ENCODE measurements around the gene GPR146.

The GPR146 gene

GRCh38 chr7:1011297-1012003 is 32.9 kb upstream of the GPR146 start:
- Histone ChIP-seq H3F3A (ENCODE audit: control insufficient read depth, insufficient read depth) (peaks cover 3% of the 10 kb centered on the region; the same call in 1 of the 2 replicates), H3K36me3 (ENCODE audit: control insufficient read depth, low read length) (peaks cover 69% of the 10 kb centered on the region), H3K27me3 (ENCODE audit: control insufficient read depth, low read length) (no peaks in the 10 kb centered on the region), H3K4me2 (ENCODE audit: low read length) (no peak overlapping the region), H3K9me2 (replicated peaks; ENCODE audit: control insufficient read depth, low read length) (no peaks in the 10 kb centered on the region), H4K20me1 (ENCODE audit: control insufficient read depth, insufficient read depth, low read depth, low read length) (peaks cover 20% of the 10 kb centered on the region), H3K4me3 (ENCODE audit: low read length) (no peak overlapping the region), H3K79me2 (ENCODE audit: control insufficient read depth, low read length) (peaks cover 77% of the 10 kb centered on the region), H3K27ac (ENCODE audit: low read depth, low read length) (no peak overlapping the region), H3K9me3 (ENCODE audit: control insufficient read depth, insufficient read depth, low read length) (no peaks in the 10 kb centered on the region), H3K4me1 (ENCODE audit: control insufficient read depth, low read length) (peaks cover 29% of the 10 kb centered on the region)
- TF ChIP-seq EZH2phosphoT487 (IDR thresholded peaks at IDR 0.05; ENCODE audit: borderline replicate concordance, low read length) (no peak), CTCF (IDR thresholded peaks at IDR 0.05; ENCODE audit: low read depth, low read length, poor library complexity, severe bottlenecking) (no peak)

- H3K4me2 ChIP-seq (ENCODE audit: low read length) = no peak overlapping the region
- H3K27me3 ChIP-seq (ENCODE audit: control insufficient read depth, low read length) = no peaks in the 10 kb centered on the region
- no peaks in the 10 kb centered on the region for H3K9me2 ChIP-seq (replicated peaks; ENCODE audit: control insufficient read depth, low read length)
- H3K4me1 ChIP-seq (ENCODE audit: control insufficient read depth, low read length) = peaks cover 25% of the 10 kb centered on the region
- H3K9me3 ChIP-seq (ENCODE audit: control insufficient read depth, insufficient read depth, low read length) = no peaks in the 10 kb centered on the region
- H3F3A ChIP-seq (ENCODE audit: control insufficient read depth, insufficient read depth) = peaks cover 3% of the 10 kb centered on the region; the same call in 1 of the 2 replicates
- peaks cover 20% of the 10 kb centered on the region for H4K20me1 ChIP-seq (ENCODE audit: control insufficient read depth, insufficient read depth, low read depth, low read length)
- H3K79me2 ChIP-seq (ENCODE audit: control insufficient read depth, low read length) = peaks cover 81% of the 10 kb centered on the region
- H3K4me3 ChIP-seq (ENCODE audit: low read length) = no peak overlapping the region
- TF ChIP-seq EZH2phosphoT487 (IDR thresholded peaks at IDR 0.05; ENCODE audit: borderline replicate concordance, low read length) (no peak), CTCF (IDR thresholded peaks at IDR 0.05; ENCODE audit: low read depth, low read length, poor library complexity, severe bottlenecking) (no peak)
- peaks cover 67% of the 10 kb centered on the region for H3K36me3 ChIP-seq (ENCODE audit: control insufficient read depth, low read length)
- no peak overlapping the region for H3K27ac ChIP-seq (ENCODE audit: low read depth, low read length)
Measured at GRCh38 chr7:1012004-1012715, 32.2 kb upstream of the GPR146 start.

GRCh38 chr7:1012716-1013095 is 31.6 kb upstream of the GPR146 start:
- H3K4me2 ChIP-seq (ENCODE audit: low read length) = no peak overlapping the region
- H3K9me3 ChIP-seq (ENCODE audit: control insufficient read depth, insufficient read depth, low read length) = no peaks in the 10 kb centered on the region
- no peaks in the 10 kb centered on the region for H3K9me2 ChIP-seq (replicated peaks; ENCODE audit: control insufficient read depth, low read length)
- H3F3A ChIP-seq (ENCODE audit: control insufficient read depth, insufficient read depth) = peaks cover 3% of the 10 kb centered on the region; the same call in 1 of the 2 replicates
- no peak overlapping the region for H3K27ac ChIP-seq (ENCODE audit: low read depth, low read length)
- H3K4me3 ChIP-seq (ENCODE audit: low read length) = no peak overlapping the region
- no peaks in the 10 kb centered on the region for H3K27me3 ChIP-seq (ENCODE audit: control insufficient read depth, low read length)
- H3K36me3 ChIP-seq (ENCODE audit: control insufficient read depth, low read length) = peaks cover 67% of the 10 kb centered on the region
- TF ChIP-seq EZH2phosphoT487 (IDR thresholded peaks at IDR 0.05; ENCODE audit: borderline replicate concordance, low read length) = no peak
- TF ChIP-seq CTCF (IDR thresholded peaks at IDR 0.05; ENCODE audit: low read depth, low read length, poor library complexity, severe bottlenecking) = no peak
- H4K20me1 ChIP-seq (ENCODE audit: control insufficient read depth, insufficient read depth, low read depth, low read length) = peaks cover 20% of the 10 kb centered on the region
- H3K4me1 ChIP-seq (ENCODE audit: control insufficient read depth, low read length) = peaks cover 21% of the 10 kb centered on the region
- peaks cover 82% of the 10 kb centered on the region for H3K79me2 ChIP-seq (ENCODE audit: control insufficient read depth, low read length)
